ENCODE data around the gene KRTAP4-4.

- no peak for TF ChIP-seq CTCF (IDR thresholded peaks at IDR 0.05)
- TF ChIP-seq POLR2A (IDR thresholded peaks at IDR 0.05): no peak
Observed at GRCh38 chr17:41167561-41167960, 7.0 kb upstream of the KRTAP4-4 start.

Data from right lobe of liver (tissue), 4 donors.